HCT116 (cell line): ENCODE data around the gene HLCS. TPM values are rescaled to one million over a fixed set of nuclear protein-coding genes. Genes with fewer than 3 reads are reported as not detected.
"Not testable (repeated sequence)": the region's sequence is repeated elsewhere in the genome, so short reads cannot be mapped to it uniquely, and the experiment has no call there.

Experiments used
- ATAC-seq: fragments of 200-7000 bp; cut with Tn5 transposase; 2 replicates; pipeline ENCODE4 v1.9.1; 2020; ENCODE audit warnings: mild to moderate bottlenecking, moderate library complexity
- BruUV-seq: library from RNA; stranded (reverse); fragments of 400-500 nt; replicated peaks from 2 replicates; lab custom pipeline; 2021; lab: Mats Ljungman, UMichigan
- CTCF ChIA-PET: fragments of 300-600 bp; sonication (Branson Sonifier 250); formaldehyde crosslinking; loops from one replicate; lab custom pipeline; 2021; ENCODE audit warnings: antibody characterized with exemption; lab: Charles Lee
- POLR2A ChIA-PET: fragments of 300-600, 350-600 bp; sonication (Branson Sonifier 250); formaldehyde crosslinking; loops from one replicate; lab custom pipeline; 2021; ENCODE audit warnings: antibody characterized with exemption; lab: Charles Lee
- RAD21 ChIA-PET, 2 experiments: fragments of 300-600 bp; sonication (Branson Sonifier 250); formaldehyde crosslinking; loops; one replicate each; lab custom pipeline; 2023; ENCODE audit warnings: low total read pairs in 2 of 2; ENCODE audit not compliant: uncharacterized antibody in 2 of 2, unreplicated experiment in 2 of 2, low non-redundant PET in 1 of 2; lab: Charles Lee
- DNase-seq: peaks from one replicate; pipeline ENCODE4 v3.0.0-alpha.2; 2010; ENCODE audit warnings: low read depth, low spot score
- H2AFZ ChIP-seq: fragments of 200-600 bp; shearing (Covaris generic), sonication (generic); 2 replicates; pipeline ENCODE4 v1.6.1; 2017; ENCODE audit warnings: low read depth, mixed run types, mixed read lengths, antibody characterized with exemption, low read length; ENCODE audit not compliant: poor library complexity, severe bottlenecking
- H3K27ac ChIP-seq: 2 replicates; pipeline ENCODE4 v1.5.1; 2012; ENCODE audit warnings: low read depth, low read length
- H3K27me3 ChIP-seq: fragments of 200-600 bp; sonication (generic); 2 replicates; pipeline ENCODE4 v1.6.1; 2016; ENCODE audit warnings: mixed run types, low read length, mixed read lengths; ENCODE audit not compliant: insufficient read depth
- H3K36me3 ChIP-seq, 2 experiments: fragments of 200-500 bp in 1 of 2; fragments of 200-600 bp in 1 of 2; sonication (Bioruptor generic) in 1 of 2; sonication (generic) in 1 of 2; 2 replicates each; pipeline versions ENCODE4 v1.5.1 to v1.6.1; 2014 to 2016; ENCODE audit warnings: low read length in 2 of 2, inconsistent platforms in 1 of 2, mixed read lengths in 1 of 2, mixed run types in 1 of 2; ENCODE audit not compliant: insufficient read depth in 2 of 2, control insufficient read depth in 1 of 2
- H3K4me1 ChIP-seq, 2 experiments: fragments of 200-600 bp in 1 of 2; sonication (generic) in 1 of 2; 2 replicates each; pipeline versions ENCODE4 v1.5.1 to v1.6.1; 2012 to 2017; ENCODE audit warnings: low read length in 2 of 2, inconsistent platforms in 1 of 2, mild to moderate bottlenecking in 1 of 2, mixed read lengths in 1 of 2, mixed run types in 1 of 2, moderate library complexity in 1 of 2; ENCODE audit not compliant: insufficient read depth in 2 of 2, control insufficient read depth in 1 of 2
- H3K4me2 ChIP-seq: fragments of 200-600 bp; sonication (generic); 2 replicates; pipeline ENCODE4 v1.6.1; 2017; ENCODE audit warnings: mixed run types, low read length, mixed read lengths
- H3K4me3 ChIP-seq, 2 experiments: fragments of 200-600 bp in 1 of 2; sonication (generic) in 1 of 2; replicated peaks in 1 of 2; 2 replicates each; pipeline ENCODE4 v1.5.1; 2011 to 2016; ENCODE audit warnings: low read length in 2 of 2, control low read depth in 1 of 2, low read depth in 1 of 2, mild to moderate bottlenecking in 1 of 2, mixed read lengths in 1 of 2, mixed run types in 1 of 2
- H3K79me2 ChIP-seq: fragments of 200-600 bp; sonication (generic); 2 replicates; pipeline ENCODE4 v1.6.1; 2017; ENCODE audit warnings: mild to moderate bottlenecking, mixed run types, low read length, moderate library complexity, mixed read lengths; ENCODE audit not compliant: insufficient read depth
- H3K9ac ChIP-seq: fragments of 200-600 bp; sonication (generic); 2 replicates; pipeline ENCODE4 v1.6.1; 2016; ENCODE audit warnings: low read length, mixed read lengths
- H3K9me2 ChIP-seq: fragments of 200-600 bp; sonication (generic), shearing (Covaris generic); 2 replicates; pipeline ENCODE4 v1.6.1; 2017; ENCODE audit warnings: mixed run types, mild to moderate bottlenecking, moderate library complexity; ENCODE audit not compliant: insufficient read depth
- H3K9me3 ChIP-seq, 2 experiments: fragments of 200-500 bp in 1 of 2; fragments of 200-600 bp in 1 of 2; sonication (Bioruptor generic) in 1 of 2; sonication (generic) in 1 of 2; 2 replicates each; pipeline ENCODE4 v1.6.1; 2014 to 2017; ENCODE audit warnings: low read length in 2 of 2, mixed read lengths in 2 of 2, inconsistent platforms in 1 of 2, low read depth in 1 of 2, mild to moderate bottlenecking in 1 of 2, mixed run types in 1 of 2, moderate library complexity in 1 of 2; ENCODE audit not compliant: control insufficient read depth in 1 of 2, insufficient read depth in 1 of 2
- H4K20me1 ChIP-seq: fragments of 200-600 bp; sonication (generic), shearing (Covaris generic); 2 replicates; pipeline ENCODE4 v1.6.1; 2017; ENCODE audit warnings: mixed run types, mild to moderate bottlenecking, moderate library complexity; ENCODE audit not compliant: insufficient read depth
- SP1 ChIP-seq: IDR thresholded peaks from 2 replicates; pipeline ENCODE4 v1.6.1; 2012; ENCODE audit warnings: low read depth
- intact Hi-C: fragments of 100-400 bp; cut with micrococcal nuclease; formaldehyde crosslinking; loops from 2 replicates; pipeline ENCODE4 v1.10.0; 2022
- total RNA-seq: library from RNA; stranded (reverse); gene quantifications from one replicate; pipeline ENCODE4 v1.2.1, GENCODE V29; 2021; ENCODE audit not compliant: unreplicated experiment
- TF ChIP-seq, protein P1 (sequence below): IDR thresholded peaks from 2 replicates; pipeline ENCODE4 v1.6.1; 2012

HLCS gene
- total RNA-seq, 1 experiment from 2014 or later = 18.5 TPM

DNA sequence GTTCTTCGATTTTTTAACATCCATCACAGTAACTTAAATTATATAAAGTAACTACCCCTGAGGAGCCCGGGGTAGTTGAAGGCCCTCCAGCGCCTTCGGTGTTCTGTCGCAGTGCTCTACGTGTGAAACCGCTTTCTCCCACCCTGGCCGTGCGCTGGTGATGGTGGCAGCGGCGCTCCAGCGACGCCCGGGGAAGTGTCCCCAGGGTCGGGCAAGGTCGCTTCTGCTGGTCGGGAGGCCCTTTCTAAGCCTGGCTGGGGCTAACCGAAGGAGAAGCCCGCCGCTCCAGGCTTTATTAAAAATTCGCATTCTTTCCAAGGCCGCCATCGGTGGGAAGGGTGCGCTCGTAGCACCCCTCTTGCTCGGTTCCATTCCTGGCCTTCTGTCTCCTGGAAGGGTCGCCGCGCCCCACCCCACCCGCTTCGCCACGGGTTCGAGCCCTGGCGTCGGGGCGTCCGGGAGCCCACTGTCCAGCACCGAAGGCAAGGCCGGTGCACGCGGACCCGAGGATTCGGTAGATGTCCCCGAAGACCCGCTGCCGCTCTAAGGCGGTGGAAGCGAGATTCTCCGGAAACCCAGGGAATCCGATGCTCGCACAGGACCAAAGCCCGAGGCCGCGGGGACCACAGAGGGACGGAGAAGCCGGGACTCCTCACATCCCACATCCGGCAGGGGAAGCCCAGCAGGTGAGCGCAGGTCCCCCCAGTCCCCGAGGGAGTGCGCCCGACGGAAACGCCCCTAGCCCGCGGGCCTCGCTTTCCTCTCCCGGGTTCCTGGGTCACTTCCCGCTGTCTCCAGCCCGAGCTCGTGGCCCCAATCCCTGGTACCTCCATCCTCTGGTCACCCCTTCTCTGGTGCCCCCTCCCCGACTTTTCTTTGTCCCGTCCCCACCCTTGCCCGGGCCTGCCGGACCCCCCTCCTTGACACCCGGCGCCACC, 39.3 kb upstream of the HLCS start:
- H3K4me3 ChIP-seq = no peak overlapping the region
- no peaks in the 10 kb centered on the region for H3K9me3 ChIP-seq
- CTCF ChIA-PET = no interaction called here

DNA sequence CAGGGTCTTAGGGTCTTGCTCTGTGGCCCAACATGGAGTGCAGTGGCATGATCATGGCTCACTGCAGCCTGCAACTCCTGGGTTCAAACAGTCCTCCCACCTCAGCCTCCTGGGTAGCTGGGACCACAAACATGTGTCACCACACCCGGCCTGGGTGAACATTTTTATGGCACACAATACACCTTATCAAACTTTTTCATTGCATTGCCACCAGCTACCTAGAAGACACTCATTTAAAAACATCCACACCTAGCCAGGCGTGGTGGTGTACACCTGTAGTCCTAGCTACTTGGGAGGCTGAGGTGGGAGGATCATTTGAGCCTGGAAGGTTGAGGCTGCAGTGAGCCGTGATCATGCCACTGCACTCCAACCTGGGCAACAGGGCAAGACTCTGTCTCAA, 37.4 kb upstream of the HLCS start:
- POLR2A ChIA-PET = not testable (repeated sequence)

More for the DNA sequence above, 39.3 kb upstream of the HLCS start:
- Histone ChIP-seq H3K27ac (no peak overlapping the region), H4K20me1 (no peaks in the 10 kb centered on the region), H3K79me2 (no peaks in the 10 kb centered on the region), H2AFZ (no peak overlapping the region), H3K9me2 (no peaks in the 10 kb centered on the region), H3K27me3 (no peaks in the 10 kb centered on the region), H3K9ac (no peak overlapping the region), H3K4me2 (no peak overlapping the region), H3K36me3 (no peaks in the 10 kb centered on the region), H3K4me1 (peaks cover 4 to 12% of the 10 kb centered on the region in 2 experiments; a peak in 3 of 4 replicates)
- RAD21 ChIA-PET = no interaction called here
- ATAC-seq = no peak
- TF ChIP-seq SP1 = no peak
- TF ChIP-seq, protein P1, sequence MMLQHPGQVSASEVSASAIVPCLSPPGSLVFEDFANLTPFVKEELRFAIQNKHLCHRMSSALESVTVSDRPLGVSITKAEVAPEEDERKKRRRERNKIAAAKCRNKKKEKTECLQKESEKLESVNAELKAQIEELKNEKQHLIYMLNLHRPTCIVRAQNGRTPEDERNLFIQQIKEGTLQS = no peak
- POLR2A ChIA-PET = no interaction called here
- no TSS peak for BruUV-seq
- intact Hi-C loops = no loop called here
- no peak for DNase-seq

DNA sequence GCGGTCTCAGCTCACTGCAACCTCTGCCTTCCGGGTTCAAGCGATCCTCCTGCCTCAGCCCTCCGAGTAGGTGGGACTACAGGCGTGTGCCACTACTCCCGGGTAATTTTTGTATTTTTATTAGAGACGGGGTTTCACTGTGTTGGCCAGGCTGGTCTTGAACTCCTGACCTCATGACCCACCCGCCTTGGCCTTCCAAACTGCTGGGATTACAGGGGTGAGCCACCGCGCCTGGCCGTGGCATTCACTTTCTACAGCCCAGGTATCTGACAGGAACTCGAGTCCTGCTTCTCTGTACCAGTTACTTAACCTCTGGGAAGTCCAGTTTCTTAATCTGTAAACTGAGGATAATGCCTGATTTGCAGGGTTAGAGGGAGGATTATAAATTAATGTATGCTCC, 36.4 kb upstream of the HLCS start:
- H3K9ac ChIP-seq, H3K36me3 ChIP-seq, RAD21 ChIA-PET, DNase-seq, intact Hi-C loops, H2AFZ ChIP-seq, H3K9me2 ChIP-seq, H3K79me2 ChIP-seq, H4K20me1 ChIP-seq, ATAC-seq, H3K4me1 ChIP-seq, H3K27me3 ChIP-seq, POLR2A ChIA-PET, BruUV-seq, H3K4me3 ChIP-seq, H3K27ac ChIP-seq, H3K4me2 ChIP-seq, H3K9me3 ChIP-seq: not testable (repeated sequence)
- CTCF ChIA-PET = interaction anchor here (1.0 kb wide), 3 partner anchors 8 to 13 kb away, joined by 3 to 4 read pairs (median 3); no protein-coding TSS in a partner anchor

More for the DNA sequence above, 37.4 kb upstream of the HLCS start:
- H3K4me1 ChIP-seq, H3K9me3 ChIP-seq, RAD21 ChIA-PET, CTCF ChIA-PET, H3K4me3 ChIP-seq, H3K9me2 ChIP-seq, H4K20me1 ChIP-seq, H3K4me2 ChIP-seq, DNase-seq, H3K27me3 ChIP-seq, H3K36me3 ChIP-seq, BruUV-seq, H2AFZ ChIP-seq, intact Hi-C loops, ATAC-seq, H3K27ac ChIP-seq, H3K9ac ChIP-seq, H3K79me2 ChIP-seq: not testable (repeated sequence)
